Right ventricle myocardium inferior (tissue), 1 donor: ENCODE measurements around the gene TNRC6A. TPM values are rescaled to one million over a fixed set of nuclear protein-coding genes. Genes with fewer than 3 reads are reported as not detected.
"Not testable (repeated sequence)": the region's sequence is repeated elsewhere in the genome, so short reads cannot be mapped to it uniquely, and the experiment has no call there.

ENCODE experiments used
- ATAC-seq: fragments of 200-7000 bp; cut with Tn5 transposase; one replicate; pipeline ENCODE4 v1.9.1; 2020; ENCODE audit warnings: mild to moderate bottlenecking, moderate library complexity
- DNase-seq: peaks from one replicate; pipeline ENCODE4 v3.0.0; 2021; ENCODE audit errors: missing footprints
- intact Hi-C: fragments of 100-400 bp; cut with DNase I; formaldehyde crosslinking; loops from one replicate; pipeline ENCODE4 v1.11.0; 2022
- total RNA-seq: library from RNA; stranded (reverse); fragmentation: NEBNext Ultra II Directional; extraction: Animal tissue kit (Norgen Biotek cat#: 25700); gene quantifications from one replicate; pipeline ENCODE4 v1.2.1, GENCODE V29; 2021
- donor health status: DM: no; HTN: yes; CAD: no; lungs with severe emphysema.

TNRC6A gene
- total RNA-seq, 1 donor from 2014 or later: 34.8 TPM

GRCh38 chr16:24852281-24852721 lies 122.8 kb downstream of the TNRC6A start:
- DNase-seq (no peak), ATAC-seq (no peak)
- intact Hi-C loops: no loop called here

GRCh38 chr16:24853169-24853824 lies 123.8 kb downstream of the TNRC6A start:
- DNase-seq: no peak

GRCh38 chr16:24853830-24854229 lies 124.4 kb downstream of the TNRC6A start:
- intact Hi-C loops: no loop called here
- ATAC-seq (peak; percentile 60), DNase-seq (no peak)

More at GRCh38 chr16:24853169-24853824, 123.8 kb downstream of the TNRC6A start:
- intact Hi-C loops: no loop called here
- no peak for ATAC-seq

GRCh38 chr16:24854607-24855171 lies 125.2 kb downstream of the TNRC6A start:
- intact Hi-C loops: no loop called here
- no peak for DNase-seq
- no peak for ATAC-seq

GRCh38 chr16:24855678-24856077 lies 126.2 kb downstream of the TNRC6A start:
- intact Hi-C loops: no loop called here
- ATAC-seq: no peak

GRCh38 chr16:24856871-24857270 lies 127.4 kb downstream of the TNRC6A start:
- ATAC-seq, DNase-seq, intact Hi-C loops: not testable (repeated sequence)

More at GRCh38 chr16:24855678-24856077, 126.2 kb downstream of the TNRC6A start:
- no peak for DNase-seq

GRCh38 chr16:24858219-24859041 lies 129.0 kb downstream of the TNRC6A start:
- DNase-seq (no peak), ATAC-seq (no peak)
- intact Hi-C loops: no loop called here

- DNase-seq (no peak), ATAC-seq (no peak)
- intact Hi-C loops: no loop called here
These were observed 132.0 kb downstream of the TNRC6A start for GRCh38 chr16:24861461-24861860.

- no peak for DNase-seq
- ATAC-seq: no peak
- intact Hi-C loops: no loop called here
These were observed 134.4 kb downstream of the TNRC6A start for GRCh38 chr16:24863582-24864437.

GRCh38 chr16:24869033-24869432 lies 139.6 kb downstream of the TNRC6A start:
- intact Hi-C loops: no loop called here
- ATAC-seq (no peak), DNase-seq (no peak)

- no peak for DNase-seq
- ATAC-seq: no peak
- intact Hi-C loops: no loop called here
These were observed 142.4 kb downstream of the TNRC6A start for GRCh38 chr16:24871891-24872290.

- DNase-seq (no peak), ATAC-seq (no peak)
- intact Hi-C loops: no loop called here
These were observed 143.6 kb downstream of the TNRC6A start for GRCh38 chr16:24873028-24873427.

GRCh38 chr16:24875466-24875865 lies 146.0 kb downstream of the TNRC6A start:
- intact Hi-C loops: no loop called here
- ATAC-seq (no peak), DNase-seq (no peak)

Other genes starting within 250 kb of the TNRC6A start
- 23.5 TPM for gene RBBP6, start 190.1 kb upstream of the TNRC6A start, total RNA-seq
- gene SLC5A11, start 116.3 kb downstream of the TNRC6A start, total RNA-seq: not detected